Measurements from ENCODE around the gene CALN1. TPM values are rescaled to one million over a fixed set of nuclear protein-coding genes. Genes with fewer than 3 reads are reported as not detected.
A peak's percentile ranks its signal among the peaks of the same experiment; 100 is the strongest.

Gene CALN1
- total and polyA plus RNA-seq, 2 experiments from 2014 or later = 7.6 to 14.5 TPM

GRCh38 chr7:72409638-72410015 is 2.5 kb downstream of the CALN1 start (continued):
- no peak for TF ChIP-seq ZNF462 (CRISPR knock-in tag; IDR thresholded peaks at IDR 0.05)
- TF ChIP-seq ZNF114 (CRISPR knock-in tag; IDR thresholded peaks at IDR 0.05) = no peak
- TF ChIP-seq POLR2AphosphoS5 (IDR thresholded peaks at IDR 0.05; ENCODE audit: low read depth) = no peak
- no peak for TF ChIP-seq NANOG (IDR thresholded peaks at IDR 0.05; ENCODE audit: borderline replicate concordance)

- DNase-seq (ENCODE audit: low spot score) = no peak
- H3K27me3 ChIP-seq (ENCODE audit: insufficient read depth) = no peaks in the 10 kb centered on the region
- no peaks in the 10 kb centered on the region for H3F3A ChIP-seq (replicated peaks; ENCODE audit: low read depth)
- Mint-ChIP-seq H3K9me3 (no peaks in the 10 kb centered on the region), H3K4me3 (no peak overlapping the region), H3K27ac (no peak overlapping the region), H3K4me1 (no peaks in the 10 kb centered on the region), H3K36me3 (ENCODE audit: low read depth) (no peaks in the 10 kb centered on the region), H3K27me3 (ENCODE audit: insufficient read depth, low read depth, poor library complexity) (peaks cover 4% of the 10 kb centered on the region)
- H3K4me1 ChIP-seq (ENCODE audit: insufficient read depth) = peaks cover 5% of the 10 kb centered on the region; the same call in 1 of the 2 replicates
- H3K79me2 ChIP-seq (replicated peaks; ENCODE audit: insufficient read depth) = no peaks in the 10 kb centered on the region
- no peaks in the 10 kb centered on the region for H3K9me2 ChIP-seq (ENCODE audit: insufficient read depth)
- no peak for ATAC-seq
- H3K27ac ChIP-seq (ENCODE audit: low read depth) = no peak overlapping the region
- no peaks in the 10 kb centered on the region for H3K36me3 ChIP-seq (ENCODE audit: insufficient read depth)
- no peak overlapping the region for H3K4me2 ChIP-seq
- no peaks in the 10 kb centered on the region for H4K20me1 ChIP-seq (replicated peaks; ENCODE audit: insufficient read depth)
- H2AFZ ChIP-seq = peak overlapping the region; percentile 88; the same call in 1 of the 2 replicates
- no peak overlapping the region for H3K4me3 ChIP-seq
- TF ChIP-seq EZH2phosphoT487 (IDR thresholded peaks at IDR 0.05; ENCODE audit: unreplicated experiment) = no peak
- no peak for TF ChIP-seq POLR2AphosphoS5 (IDR thresholded peaks at IDR 0.05; ENCODE audit: low read depth)
- TF ChIP-seq ZNF331 (CRISPR knock-in tag; IDR thresholded peaks at IDR 0.05; ENCODE audit: low read depth) = no peak
- TF ChIP-seq NANOG (IDR thresholded peaks at IDR 0.05; ENCODE audit: borderline replicate concordance) = no peak
- TF ChIP-seq STAT1 (IDR thresholded peaks at IDR 0.05; ENCODE audit: unreplicated experiment) = no peak
- no peak for TF ChIP-seq JUNB (IDR thresholded peaks at IDR 0.05; ENCODE audit: unreplicated experiment)
- TF ChIP-seq ZNF462 (CRISPR knock-in tag; IDR thresholded peaks at IDR 0.05) = no peak
- no peak for TF ChIP-seq CREB1 (CRISPR knock-in tag; IDR thresholded peaks at IDR 0.05; ENCODE audit: low read depth)
- no peak for TF ChIP-seq EZH2 (IDR thresholded peaks at IDR 0.05; ENCODE audit: low read depth, unreplicated experiment)
- TF ChIP-seq ZNF114 (CRISPR knock-in tag; IDR thresholded peaks at IDR 0.05) = no peak
These were observed 3.0 kb downstream of the CALN1 start for GRCh38 chr7:72408966-72409637.

Measured in GM23338 (cell line).